GM19438 (cell line): ENCODE data around the gene LRP1B.

Source experiments
- ATAC-seq: cut with Tn5 transposase; IDR thresholded peaks from one replicate; pipeline ENCODE4 v1.9.1; 2021; ENCODE audit warnings: low read depth; ENCODE audit not compliant: unreplicated experiment

Gene LRP1B

GRCh38 chr2:140801311-140801710, 1329.5 kb downstream of the LRP1B start:
- no peak for ATAC-seq

GRCh38 chr2:140797718-140798117, 1333.1 kb downstream of the LRP1B start:
- peak; percentile 99 for ATAC-seq

GRCh38 chr2:140791802-140792201, 1339.0 kb downstream of the LRP1B start:
- ATAC-seq: no peak

GRCh38 chr2:140786585-140786984, 1344.2 kb downstream of the LRP1B start:
- no peak for ATAC-seq

GRCh38 chr2:140775411-140775810, 1355.4 kb downstream of the LRP1B start:
- ATAC-seq: no peak

GRCh38 chr2:140770645-140771044, 1360.2 kb downstream of the LRP1B start:
- ATAC-seq: no peak

- ATAC-seq: no peak
Measured at GRCh38 chr2:140761807-140762206, 1369.0 kb downstream of the LRP1B start.

GRCh38 chr2:140759426-140760156, 1371.2 kb downstream of the LRP1B start:
- no peak for ATAC-seq

GRCh38 chr2:140747665-140748064, 1383.2 kb downstream of the LRP1B start:
- ATAC-seq: peak; percentile 93

GRCh38 chr2:140747090-140747489, 1383.7 kb downstream of the LRP1B start:
- no peak for ATAC-seq

GRCh38 chr2:140744379-140744778, 1386.4 kb downstream of the LRP1B start:
- no peak for ATAC-seq

- ATAC-seq: no peak
Measured at GRCh38 chr2:140737006-140737405, 1393.8 kb downstream of the LRP1B start.

GRCh38 chr2:140734992-140735391, 1395.8 kb downstream of the LRP1B start:
- ATAC-seq: no peak

- ATAC-seq: no peak
Measured at GRCh38 chr2:140718999-140719398, 1411.8 kb downstream of the LRP1B start.

- no peak for ATAC-seq
Measured at GRCh38 chr2:140717481-140717880, 1413.3 kb downstream of the LRP1B start.

GRCh38 chr2:140714586-140714985, 1416.2 kb downstream of the LRP1B start:
- no peak for ATAC-seq

GRCh38 chr2:140711867-140712266, 1418.9 kb downstream of the LRP1B start:
- no peak for ATAC-seq

- no peak for ATAC-seq
Measured at GRCh38 chr2:140701726-140702125, 1429.1 kb downstream of the LRP1B start.

- ATAC-seq: no peak
Measured at GRCh38 chr2:140698636-140699035, 1432.2 kb downstream of the LRP1B start.

GRCh38 chr2:140696449-140696848, 1434.4 kb downstream of the LRP1B start:
- ATAC-seq: no peak

GRCh38 chr2:140695155-140695554, 1435.7 kb downstream of the LRP1B start:
- ATAC-seq: no peak

GRCh38 chr2:140687825-140688224, 1443.0 kb downstream of the LRP1B start:
- no peak for ATAC-seq

- no peak for ATAC-seq
Measured at GRCh38 chr2:140683658-140684057, 1447.2 kb downstream of the LRP1B start.
